ENCODE results near the gene AP3D1. TPM values are rescaled to one million over a fixed set of nuclear protein-coding genes. Genes with fewer than 3 reads are reported as not detected.
A peak's percentile ranks its signal among the peaks of the same experiment; 100 is the strongest.

AP3D1 gene
- total and polyA plus RNA-seq, 5 donors from 2014 or later = 12.0 to 78.0 (median 13.3) TPM

DNA sequence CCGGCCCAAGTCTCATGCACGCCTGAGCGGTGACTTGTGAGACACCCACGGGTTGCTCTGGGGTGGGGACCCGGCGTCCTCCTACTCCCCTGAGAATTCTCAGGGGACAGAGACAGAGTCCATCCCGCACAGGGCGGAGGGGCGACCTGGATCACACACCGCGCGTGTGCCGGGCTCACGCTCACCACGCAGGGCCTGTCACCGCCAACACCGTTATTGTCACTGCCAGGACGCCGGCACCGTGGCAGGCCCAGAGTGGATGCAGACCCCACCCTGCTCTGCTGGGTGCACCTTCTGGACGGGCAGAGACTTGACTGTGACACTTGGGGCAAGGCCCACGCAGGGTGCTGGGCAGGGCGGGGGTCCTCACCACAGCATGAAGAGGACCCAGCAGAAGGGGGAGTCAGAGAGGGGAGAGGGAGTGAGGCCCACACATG is 71.5 kb downstream of the AP3D1 start:
- H3K4me1 Mint-ChIP-seq = peaks cover 0 to 60% (median 12%) of the 10 kb centered on the region in 4 donors
- ATAC-seq (ENCODE audit: low read depth in 2 of 2) = no peak
- peak overlapping the region; percentile 97 for H3K27ac ChIP-seq (ENCODE audit: insufficient read depth, low read length, poor library complexity, severe bottlenecking)

DNA sequence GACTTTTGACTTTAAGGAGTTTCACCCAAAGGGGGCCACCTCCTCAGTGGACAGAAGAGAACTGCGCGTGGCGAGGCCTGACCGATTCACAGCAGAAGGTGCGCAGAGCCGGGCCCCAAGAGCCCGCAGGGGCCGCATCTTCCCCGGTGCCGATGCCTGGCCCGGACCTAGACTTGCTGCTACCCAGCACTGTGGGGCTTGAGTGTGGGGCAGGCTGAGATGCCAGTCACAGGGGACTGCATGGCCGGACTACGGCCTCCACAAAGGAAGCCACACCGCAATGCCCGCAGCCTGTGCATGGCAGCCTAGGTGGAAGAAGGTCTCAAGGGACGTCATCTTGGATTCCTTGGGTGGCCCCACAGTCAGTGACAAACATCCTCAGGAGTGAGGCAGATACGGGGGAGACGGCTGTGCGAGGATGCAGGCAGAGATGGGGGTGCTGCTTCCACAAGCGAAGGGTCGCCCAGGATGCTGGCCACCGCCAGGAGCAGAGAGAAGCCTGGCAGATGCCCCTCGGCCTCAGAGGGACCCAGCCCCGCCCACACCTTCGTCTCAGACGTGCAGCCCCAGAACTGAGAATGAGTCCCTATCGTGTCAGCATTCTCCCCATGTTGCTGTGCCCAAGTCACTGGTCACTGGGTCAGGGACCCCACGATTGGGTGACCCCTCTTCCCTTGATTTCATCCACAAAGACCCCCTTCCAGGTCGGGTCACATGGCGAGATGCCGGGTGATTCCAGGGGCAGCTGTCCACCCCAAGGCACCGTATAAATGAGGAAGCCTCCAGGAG is 72.1 kb downstream of the AP3D1 start:
- no peak overlapping the region for H3K4me3 ChIP-seq (ENCODE audit: low read depth, low read length)
- no peak for DNase-seq
- H3K4me1 ChIP-seq (ENCODE audit: control insufficient read depth, insufficient read depth, low read length, poor library complexity, severe bottlenecking) = peaks cover 57% of the 10 kb centered on the region
- peak overlapping the region; percentile 92 to 99 (median 96) for H3K27ac Mint-ChIP-seq
- no peaks in the 10 kb centered on the region for H3K27me3 ChIP-seq (ENCODE audit: control insufficient read depth, insufficient read depth, low read length)
- peaks cover 4% of the 10 kb centered on the region for H3K27me3 Mint-ChIP-seq
- peaks cover 0 to 2% (median 0%) of the 10 kb centered on the region in 7 donors for H3K9me3 Mint-ChIP-seq
- peak overlapping the region; percentile 97 for H3K27ac ChIP-seq (ENCODE audit: insufficient read depth, low read length, poor library complexity, severe bottlenecking)
- peak overlapping the region; percentile 95 to 99 (median 98) for H3K4me3 Mint-ChIP-seq
- H3K36me3 Mint-ChIP-seq = peaks cover 14% of the 10 kb centered on the region
- H3K4me1 Mint-ChIP-seq = peaks cover 0 to 64% (median 12%) of the 10 kb centered on the region in 4 donors
- peaks cover 62% of the 10 kb centered on the region for H3K36me3 ChIP-seq (ENCODE audit: control insufficient read depth, insufficient read depth, low read length)
- no peak for ATAC-seq (ENCODE audit: low read depth in 2 of 2)
- H3K9me3 ChIP-seq (ENCODE audit: control insufficient read depth in 2 of 2, low read length in 2 of 2) = no peaks in the 10 kb centered on the region

More for the DNA sequence above, 71.5 kb downstream of the AP3D1 start:
- peak overlapping the region; percentile 92 to 99 (median 96) for H3K27ac Mint-ChIP-seq
- peaks cover 0 to 2% (median 0%) of the 10 kb centered on the region in 7 donors for H3K9me3 Mint-ChIP-seq
- H3K27me3 Mint-ChIP-seq = peaks cover 4% of the 10 kb centered on the region
- Histone ChIP-seq H3K36me3 (ENCODE audit: control insufficient read depth, insufficient read depth, low read length) (peaks cover 59% of the 10 kb centered on the region), H3K27me3 (ENCODE audit: control insufficient read depth, insufficient read depth, low read length) (no peaks in the 10 kb centered on the region), H3K9me3 (ENCODE audit: control insufficient read depth in 2 of 2, low read length in 2 of 2) (no peaks in the 10 kb centered on the region), H3K4me3 (ENCODE audit: low read depth, low read length) (no peak overlapping the region), H3K4me1 (ENCODE audit: control insufficient read depth, insufficient read depth, low read length, poor library complexity, severe bottlenecking) (peaks cover 57% of the 10 kb centered on the region)
- H3K36me3 Mint-ChIP-seq = peaks cover 13% of the 10 kb centered on the region
- peak overlapping the region; percentile 95 to 99 (median 98) for H3K4me3 Mint-ChIP-seq
- DNase-seq = no peak

DNA sequence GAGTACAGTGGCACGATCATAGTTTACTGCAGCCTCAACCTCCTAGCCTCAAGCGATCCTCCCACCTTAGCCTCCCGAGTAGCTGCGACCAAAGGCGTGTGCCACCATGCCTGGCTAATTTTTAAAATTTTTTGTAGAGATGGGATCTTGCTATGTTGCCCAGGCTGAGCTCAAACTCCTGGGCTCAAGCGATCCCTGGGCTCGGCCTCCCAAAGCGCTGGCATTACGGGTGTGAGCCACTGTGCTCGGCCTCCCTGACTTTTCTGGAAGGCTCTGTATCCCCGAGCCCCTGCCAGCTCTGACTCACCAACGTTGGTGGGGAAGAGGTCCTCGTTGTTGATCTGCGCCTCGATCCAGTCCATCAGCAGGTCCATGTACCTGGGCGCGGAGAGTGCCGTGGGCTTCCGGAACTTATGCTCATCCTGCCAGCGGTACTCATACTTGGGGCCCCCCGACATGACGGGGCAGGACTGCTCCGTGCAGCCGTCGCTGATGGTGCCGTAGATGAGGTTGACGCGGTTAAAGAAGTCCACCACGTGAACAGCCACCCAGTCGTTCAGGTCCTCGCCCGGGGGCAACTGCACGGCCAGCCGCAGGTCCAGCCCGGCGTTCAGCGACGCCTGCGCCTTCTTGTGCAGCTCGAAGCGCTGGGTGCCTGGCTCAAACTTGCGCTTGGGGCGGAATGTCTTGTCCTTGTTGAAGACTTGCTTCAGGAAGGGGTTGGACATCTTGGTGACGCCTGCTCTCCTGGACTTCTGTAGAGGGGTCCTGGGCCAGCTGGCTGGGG is 73.3 kb downstream of the AP3D1 start:
- ATAC-seq (ENCODE audit: low read depth in 2 of 2) (no peak), DNase-seq (no peak)
- Histone ChIP-seq H3K4me3 (ENCODE audit: low read depth, low read length) (no peak overlapping the region), H3K4me1 (ENCODE audit: control insufficient read depth, insufficient read depth, low read length, poor library complexity, severe bottlenecking) (peaks cover 53% of the 10 kb centered on the region), H3K27me3 (ENCODE audit: control insufficient read depth, insufficient read depth, low read length) (no peaks in the 10 kb centered on the region), H3K27ac (ENCODE audit: insufficient read depth, low read length, poor library complexity, severe bottlenecking) (peak overlapping the region; percentile 97), H3K9me3 (ENCODE audit: control insufficient read depth in 2 of 2, low read length in 2 of 2) (no peaks in the 10 kb centered on the region), H3K36me3 (ENCODE audit: control insufficient read depth, insufficient read depth, low read length) (peaks cover 72% of the 10 kb centered on the region)
- Mint-ChIP-seq H3K4me1 (peaks cover 0 to 67% (median 12%) of the 10 kb centered on the region in 4 donors), H3K27me3 (no peaks in the 10 kb centered on the region), H3K4me3 (peak overlapping the region; percentile 29 to 95 (median 41)), H3K9me3 (peaks cover 0 to 2% (median 0%) of the 10 kb centered on the region in 7 donors), H3K27ac (peak overlapping the region in 1 of 3 donors; percentile 20), H3K36me3 (peaks cover 20% of the 10 kb centered on the region)

DNA sequence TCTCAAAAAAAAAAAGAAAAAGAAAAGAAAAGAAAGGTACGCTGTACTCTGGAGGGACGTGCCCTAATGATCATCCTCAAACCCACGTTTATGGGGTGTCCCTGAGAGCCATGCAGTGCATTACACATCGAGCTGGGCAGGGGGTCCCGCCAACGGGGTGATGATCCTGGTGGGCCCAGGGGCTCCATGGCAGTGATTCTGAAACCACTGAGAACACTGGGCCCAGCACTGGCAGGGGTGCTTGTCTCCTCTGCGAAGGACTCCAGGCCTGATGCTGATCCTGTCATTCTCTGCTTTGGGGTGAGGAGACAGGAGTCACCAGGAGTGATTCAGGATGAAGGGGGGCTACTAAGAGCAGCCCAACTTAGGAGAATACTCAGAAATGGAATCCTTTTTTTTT is 74.0 kb downstream of the AP3D1 start:
- DNase-seq = no peak
- H3K36me3 ChIP-seq (ENCODE audit: control insufficient read depth, insufficient read depth, low read length) = peaks cover 79% of the 10 kb centered on the region
- no peaks in the 10 kb centered on the region for H3K9me3 ChIP-seq (ENCODE audit: control insufficient read depth in 2 of 2, low read length in 2 of 2)
- Mint-ChIP-seq H3K27ac (no peak overlapping the region), H3K4me1 (peaks cover 2 to 66% (median 14%) of the 10 kb centered on the region in 4 donors), H3K4me3 (peak overlapping the region in 2 of 4 donors; percentile 21 to 63), H3K36me3 (peaks cover 26% of the 10 kb centered on the region), H3K9me3 (peaks cover 0 to 2% (median 0%) of the 10 kb centered on the region in 7 donors), H3K27me3 (no peaks in the 10 kb centered on the region)
- H3K4me1 ChIP-seq (ENCODE audit: control insufficient read depth, insufficient read depth, low read length, poor library complexity, severe bottlenecking) = peaks cover 47% of the 10 kb centered on the region
- peak overlapping the region; percentile 6 for H3K27ac ChIP-seq (ENCODE audit: insufficient read depth, low read length, poor library complexity, severe bottlenecking)
- no peak for ATAC-seq (ENCODE audit: low read depth in 2 of 2)
- no peaks in the 10 kb centered on the region for H3K27me3 ChIP-seq (ENCODE audit: control insufficient read depth, insufficient read depth, low read length)
- no peak overlapping the region for H3K4me3 ChIP-seq (ENCODE audit: low read depth, low read length)

DNA sequence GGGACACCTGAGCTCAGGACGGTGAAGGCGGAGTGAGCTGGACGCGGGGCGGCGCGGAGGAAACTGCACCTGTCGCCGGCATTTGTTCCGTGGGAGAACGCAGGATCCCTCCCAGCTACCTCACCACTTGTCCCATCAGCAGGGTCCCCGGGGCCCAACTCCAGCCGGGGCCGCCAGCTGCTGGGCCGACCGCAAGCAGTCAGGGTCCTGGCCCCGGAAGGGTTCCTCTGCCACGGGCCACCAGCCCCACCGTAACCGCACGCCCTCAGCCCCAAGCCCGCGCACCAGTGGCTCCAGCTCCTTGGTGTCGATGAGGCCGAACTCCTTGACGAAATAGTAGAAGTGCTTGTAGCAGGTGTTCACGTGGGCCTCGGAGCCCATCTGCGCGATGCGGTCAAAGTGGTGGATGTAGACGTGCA is 74.8 kb downstream of the AP3D1 start:
- no peaks in the 10 kb centered on the region for H3K9me3 ChIP-seq (ENCODE audit: control insufficient read depth in 2 of 2, low read length in 2 of 2)
- ATAC-seq (ENCODE audit: low read depth in 2 of 2) = no peak
- DNase-seq = no peak
- Mint-ChIP-seq H3K27me3 (no peaks in the 10 kb centered on the region), H3K4me3 (peak overlapping the region in 1 of 4 donors; percentile 63), H3K36me3 (peaks cover 30% of the 10 kb centered on the region), H3K4me1 (peaks cover 4 to 64% (median 15%) of the 10 kb centered on the region in 4 donors), H3K9me3 (peaks cover 0 to 2% (median 0%) of the 10 kb centered on the region in 7 donors), H3K27ac (peak overlapping the region in 1 of 3 donors; percentile 69)
- peaks cover 83% of the 10 kb centered on the region for H3K36me3 ChIP-seq (ENCODE audit: control insufficient read depth, insufficient read depth, low read length)
- H3K4me3 ChIP-seq (ENCODE audit: low read depth, low read length) = no peak overlapping the region
- no peaks in the 10 kb centered on the region for H3K27me3 ChIP-seq (ENCODE audit: control insufficient read depth, insufficient read depth, low read length)
- peaks cover 38% of the 10 kb centered on the region for H3K4me1 ChIP-seq (ENCODE audit: control insufficient read depth, insufficient read depth, low read length, poor library complexity, severe bottlenecking)
- no peak overlapping the region for H3K27ac ChIP-seq (ENCODE audit: insufficient read depth, low read length, poor library complexity, severe bottlenecking)

DNA sequence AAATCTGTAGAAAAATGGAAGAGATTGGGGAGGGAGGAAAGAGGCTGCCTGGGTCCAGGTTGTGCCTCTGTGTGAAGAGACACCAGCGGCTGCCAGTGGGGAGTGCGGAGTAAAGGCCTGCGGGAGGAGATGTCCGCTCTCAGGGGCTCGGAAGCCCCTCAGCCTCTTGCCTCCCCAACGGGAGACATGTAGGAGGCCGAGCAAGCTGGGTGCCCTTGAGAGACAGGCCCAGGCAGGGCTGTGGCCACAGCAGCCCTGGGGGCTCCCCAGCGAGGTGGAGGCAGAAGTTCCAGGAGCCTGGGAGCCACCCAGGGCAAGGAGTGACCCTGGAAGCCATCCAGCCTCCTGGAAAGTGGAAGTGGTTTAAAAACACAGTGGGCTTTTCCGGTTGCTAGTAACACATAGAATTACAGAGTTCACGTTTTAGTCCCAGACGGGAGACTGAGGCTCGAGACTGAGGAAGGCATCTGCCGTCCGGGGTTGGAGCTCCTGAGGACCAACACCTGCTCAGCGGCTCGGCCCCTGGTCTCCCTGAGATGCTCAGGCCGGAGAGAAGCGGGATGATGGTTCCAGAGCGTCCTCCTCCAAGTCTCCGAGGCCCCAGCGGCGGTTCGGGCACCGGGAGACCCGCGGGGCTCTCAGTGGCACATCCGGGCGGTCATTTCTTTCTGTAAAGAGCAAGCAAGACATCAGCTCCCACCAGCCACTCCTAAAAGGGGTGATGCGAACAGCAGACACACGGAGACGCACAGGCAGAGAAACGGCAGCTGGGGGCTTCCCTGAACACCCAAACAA is 78.4 kb downstream of the AP3D1 start:
- H3K4me3 Mint-ChIP-seq = peak overlapping the region in 3 of 4 donors; percentile 62 to 78 (median 76)
- Histone ChIP-seq H3K4me1 (ENCODE audit: control insufficient read depth, insufficient read depth, low read length, poor library complexity, severe bottlenecking) (peaks cover 22% of the 10 kb centered on the region), H3K36me3 (ENCODE audit: control insufficient read depth, insufficient read depth, low read length) (peaks cover 61% of the 10 kb centered on the region), H3K27me3 (ENCODE audit: control insufficient read depth, insufficient read depth, low read length) (no peaks in the 10 kb centered on the region), H3K27ac (ENCODE audit: insufficient read depth, low read length, poor library complexity, severe bottlenecking) (no peak overlapping the region), H3K9me3 (ENCODE audit: control insufficient read depth in 2 of 2, low read length in 2 of 2) (no peaks in the 10 kb centered on the region), H3K4me3 (ENCODE audit: low read depth, low read length) (no peak overlapping the region)
- ATAC-seq (ENCODE audit: low read depth in 2 of 2) (no peak), DNase-seq (no peak)
- H3K27me3 Mint-ChIP-seq = no peaks in the 10 kb centered on the region
- peaks cover 27% of the 10 kb centered on the region for H3K36me3 Mint-ChIP-seq
- peak overlapping the region in 1 of 3 donors; percentile 10 for H3K27ac Mint-ChIP-seq
- H3K9me3 Mint-ChIP-seq = no peaks in the 10 kb centered on the region
- H3K4me1 Mint-ChIP-seq = peaks cover 4 to 51% (median 16%) of the 10 kb centered on the region in 4 donors

All from CD4-positive, CD25-positive, alpha-beta regulatory T cell (primary cell).